Right forelimb (tissue), 1 donor: Measurements from ENCODE around the gene MAPK14.

Experiments
- DNase-seq: peaks from one replicate; pipeline ENCODE4 v3.0.0-alpha.2; 2018

MAPK14 gene

GRCh38 chr6:36139991-36140710, 112.5 kb downstream of the MAPK14 start:
- DNase-seq, result no peak

GRCh38 chr6:36141091-36141490, 113.5 kb downstream of the MAPK14 start:
- no peak for DNase-seq

GRCh38 chr6:36141961-36142360, 114.4 kb downstream of the MAPK14 start:
- no peak for DNase-seq

GRCh38 chr6:36142971-36143838, 115.6 kb downstream of the MAPK14 start:
- no peak for DNase-seq

- DNase-seq, result no peak
Observed at GRCh38 chr6:36145495-36145894, 117.9 kb downstream of the MAPK14 start.

- no peak for DNase-seq
Observed at GRCh38 chr6:36147294-36147693, 119.7 kb downstream of the MAPK14 start.

GRCh38 chr6:36149476-36149875, 121.9 kb downstream of the MAPK14 start:
- no peak for DNase-seq

- DNase-seq, result no peak
Observed at GRCh38 chr6:36150283-36150682, 122.7 kb downstream of the MAPK14 start.

GRCh38 chr6:36154286-36154685, 126.7 kb downstream of the MAPK14 start:
- DNase-seq, result no peak

GRCh38 chr6:36155662-36156061, 128.1 kb downstream of the MAPK14 start:
- DNase-seq, result no peak

GRCh38 chr6:36160147-36160760, 132.6 kb downstream of the MAPK14 start:
- DNase-seq, result no peak
